MM.1S (cell line): ENCODE data around the gene COIL.

Experiments used
- CTCF ChIP-seq: fragments of 300-600 bp; sonication (generic); IDR thresholded peaks from 2 replicates; pipeline ENCODE4 v1.5.1; 2016; ENCODE audit warnings: antibody characterized with exemption, low read length, mixed read lengths
- EZH2 ChIP-seq: fragments of 300-600 bp; sonication (generic); optimal IDR thresholded peaks from 2 replicates; pipeline ENCODE3; 2017; ENCODE audit warnings: low read depth, mild to moderate bottlenecking, antibody characterized with exemption, low read length, mixed read lengths
- EZH2phosphoT487 ChIP-seq: fragments of 300-600 bp; sonication (generic); IDR thresholded peaks from 2 replicates; pipeline ENCODE4 v1.6.1; 2018; ENCODE audit warnings: antibody characterized with exemption, low read length

GRCh38 chr17:56947741-56948140 lies 13.1 kb downstream of the COIL start:
- no peak for TF ChIP-seq CTCF
- TF ChIP-seq EZH2phosphoT487 = no peak
- TF ChIP-seq EZH2 = no peak
